IPS-NIHi7 (cell line): Measurements from ENCODE around the gene DCAF6.

Source experiments
- DNase-seq: peaks from one replicate; pipeline ENCODE4 v3.0.0; 2012; ENCODE audit warnings: mixed read lengths; ENCODE audit errors: extremely low spot score

Gene DCAF6

GRCh38 chr1:168105846-168106245 lies 169.4 kb downstream of the DCAF6 start:
- DNase-seq = peak; percentile 35

GRCh38 chr1:168106274-168106673 lies 169.8 kb downstream of the DCAF6 start:
- DNase-seq = no peak

GRCh38 chr1:168110896-168111545 lies 174.5 kb downstream of the DCAF6 start:
- DNase-seq = peak; percentile 70

- DNase-seq = peak; percentile 34
These were observed 176.3 kb downstream of the DCAF6 start for GRCh38 chr1:168112673-168113305.

- DNase-seq = no peak
These were observed 178.4 kb downstream of the DCAF6 start for GRCh38 chr1:168114845-168115244.

- no peak for DNase-seq
These were observed 179.9 kb downstream of the DCAF6 start for GRCh38 chr1:168116327-168116799.

GRCh38 chr1:168119750-168120149 lies 183.3 kb downstream of the DCAF6 start:
- DNase-seq = no peak

- no peak for DNase-seq
These were observed 185.0 kb downstream of the DCAF6 start for GRCh38 chr1:168121401-168122011.

GRCh38 chr1:168125051-168125450 lies 188.6 kb downstream of the DCAF6 start:
- DNase-seq = no peak
